Small intestine (tissue), 7 donors: ENCODE data around the gene SLC2A9. TPM values are rescaled to one million over a fixed set of nuclear protein-coding genes. Genes with fewer than 3 reads are reported as not detected.
A peak's percentile ranks its signal among the peaks of the same experiment; 100 is the strongest.

Experiments used
- DNase-seq, 2 donors: peaks; one replicate each; pipeline versions ENCODE4 v3.0.0 to v3.0.0-alpha.2; 2013
- FAIRE-seq: peaks from 2 replicates; lab custom pipeline; 2012; peaks lifted over from hg19 to GRCh38; lab: Jason Lieb, UNC
- H3K27ac ChIP-seq, 3 donors: one replicate each; pipeline ENCODE4 v1.5.1; 2013; ENCODE audit warnings: low read length in 2 of 3, mild to moderate bottlenecking in 2 of 3, control low read depth in 1 of 3, inconsistent platforms in 1 of 3, low read depth in 1 of 3, moderate library complexity in 1 of 3
- H3K27me3 ChIP-seq, 3 donors: one replicate each; pipeline ENCODE4 v1.6.1; 2013; ENCODE audit warnings: low read length in 3 of 3, inconsistent platforms in 1 of 3; ENCODE audit not compliant: control insufficient read depth in 3 of 3, insufficient read depth in 3 of 3
- H3K36me3 ChIP-seq, 3 donors: one replicate each; pipeline ENCODE4 v1.6.1; 2013; ENCODE audit warnings: low read length in 3 of 3, inconsistent platforms in 1 of 3, low read depth in 1 of 3, mild to moderate bottlenecking in 1 of 3, moderate library complexity in 1 of 3; ENCODE audit not compliant: control insufficient read depth in 3 of 3, insufficient read depth in 2 of 3
- H3K4me1 ChIP-seq, 3 donors: one replicate each; pipeline ENCODE4 v1.6.1; 2013; ENCODE audit warnings: low read length in 2 of 3, inconsistent platforms in 1 of 3, low read depth in 1 of 3, mild to moderate bottlenecking in 1 of 3, moderate library complexity in 1 of 3; ENCODE audit not compliant: control insufficient read depth in 3 of 3, insufficient read depth in 2 of 3
- H3K4me3 ChIP-seq, 3 donors: one replicate each; pipeline ENCODE4 v1.5.1; 2013; ENCODE audit warnings: low read length in 3 of 3, control low read depth in 1 of 3, inconsistent platforms in 1 of 3, low read depth in 1 of 3, mild to moderate bottlenecking in 1 of 3, moderate library complexity in 1 of 3
- H3K9me3 ChIP-seq, 2 donors: one replicate each; pipeline ENCODE4 v1.6.1; 2013; ENCODE audit warnings: low read depth in 1 of 2, low read length in 1 of 2; ENCODE audit not compliant: control insufficient read depth in 2 of 2, insufficient read depth in 1 of 2
- WGBS, 3 donors: extraction: QIAGEN DNeasy Blood & Tissue Kit; methylation state at CpG; one replicate each; pipeline ENCODE4 v1.1.7; 2013; 5-methylcytosine and 5-hydroxymethylcytosine counted together
- polyA plus RNA-seq, 4 donors: library from polyadenylated mRNA; stranded (reverse) in 3 of 4; unstranded in 1 of 4; fragments of 200-250 nt in 3 of 4; fragments of 120-200 nt in 1 of 4; gene quantifications; one replicate each; pipeline versions ENCODE4 v1.2.1 to v1.2.3, GENCODE V29; 2013
- donor health status: healthy with polysubstance abuse.
- donor health status: control.
- donor health status: control.
- donor health status: Bipolar disorder and iron deficiency.
- donor health status: healthy.

The SLC2A9 gene
- polyA plus RNA-seq, 4 donors = 7.4 to 34.4 (median 12.3) TPM

GRCh38 chr4:9880406-9881197, 140.7 kb downstream of the SLC2A9 start:
- peaks cover 0 to 4% of the 10 kb centered on the region in 2 donors for H3K9me3 ChIP-seq
- H3K27me3 ChIP-seq = no peaks in the 10 kb centered on the region
- H3K36me3 ChIP-seq = peaks cover 0 to 16% (median 3%) of the 10 kb centered on the region in 3 donors
- peak; percentile 5 to 20 for DNase-seq
- WGBS, 3 donors = 13 to 45% (median 27%) methylated on average over 6 of the region's 6 CpGs
- no peak overlapping the region for H3K27ac ChIP-seq
- no peaks in the 10 kb centered on the region for H3K4me1 ChIP-seq
- no peak overlapping the region for H3K4me3 ChIP-seq
- FAIRE-seq = no peak

DNA sequence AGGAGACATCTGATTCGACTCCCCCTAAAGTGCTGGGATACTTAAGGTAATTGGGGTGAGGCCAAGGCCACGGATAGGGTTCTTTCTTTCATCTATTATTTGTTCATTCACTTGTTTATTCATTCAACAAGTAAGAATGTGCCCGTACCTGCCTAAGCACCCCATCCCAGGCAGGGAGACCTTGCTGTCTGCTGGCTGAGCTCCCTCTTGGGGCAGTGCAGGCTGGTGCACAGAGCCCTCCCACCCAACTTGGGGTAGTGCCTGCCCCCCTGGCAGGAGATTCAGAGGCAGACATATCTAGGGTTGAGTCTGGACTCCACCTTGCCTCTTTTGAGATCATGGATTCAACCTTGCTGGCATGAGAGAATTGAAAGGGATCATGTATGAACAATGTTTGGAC, 144.2 kb downstream of the SLC2A9 start:
- no peak overlapping the region for H3K4me3 ChIP-seq
- 62 to 82% (median 75%) methylated on average over 3 of the region's 3 CpGs for WGBS, 3 donors
- peaks cover 0 to 16% (median 0%) of the 10 kb centered on the region in 3 donors for H3K36me3 ChIP-seq
- FAIRE-seq (no peak), DNase-seq (no peak)
- peaks cover 0 to 2% of the 10 kb centered on the region in 2 donors for H3K9me3 ChIP-seq
- no peaks in the 10 kb centered on the region for H3K4me1 ChIP-seq
- H3K27me3 ChIP-seq = no peaks in the 10 kb centered on the region
- no peak overlapping the region for H3K27ac ChIP-seq

DNA sequence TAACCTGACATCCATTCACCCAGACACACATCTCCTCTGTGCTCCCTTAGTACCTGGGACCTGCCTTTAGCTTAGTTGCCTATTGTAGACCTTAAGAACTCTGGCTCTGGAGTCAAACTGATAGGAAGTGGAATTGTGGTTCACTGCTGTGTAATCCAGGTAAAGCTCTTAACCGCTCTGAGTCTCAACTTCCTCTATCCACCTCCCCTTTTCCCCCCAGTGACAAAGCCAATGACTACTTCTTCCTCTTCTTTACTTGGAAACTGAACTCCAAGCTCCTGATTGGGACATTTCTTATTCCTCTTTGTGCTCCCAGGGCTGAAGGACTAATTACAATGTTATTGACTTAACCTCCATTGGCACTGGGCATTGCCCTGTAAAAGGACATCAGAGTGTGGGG, 145.8 kb downstream of the SLC2A9 start:
- no peak for FAIRE-seq
- Histone ChIP-seq H3K4me3 (no peak overlapping the region), H3K36me3 (peaks cover 0 to 20% (median 0%) of the 10 kb centered on the region in 3 donors), H3K4me1 (no peaks in the 10 kb centered on the region), H3K27me3 (no peaks in the 10 kb centered on the region), H3K9me3 (peaks cover 0 to 2% of the 10 kb centered on the region in 2 donors), H3K27ac (no peak overlapping the region)
- DNase-seq = no peak
- 71 to 84% (median 83%) methylated on average over 1 of the region's 1 CpG for WGBS, 3 donors

DNA sequence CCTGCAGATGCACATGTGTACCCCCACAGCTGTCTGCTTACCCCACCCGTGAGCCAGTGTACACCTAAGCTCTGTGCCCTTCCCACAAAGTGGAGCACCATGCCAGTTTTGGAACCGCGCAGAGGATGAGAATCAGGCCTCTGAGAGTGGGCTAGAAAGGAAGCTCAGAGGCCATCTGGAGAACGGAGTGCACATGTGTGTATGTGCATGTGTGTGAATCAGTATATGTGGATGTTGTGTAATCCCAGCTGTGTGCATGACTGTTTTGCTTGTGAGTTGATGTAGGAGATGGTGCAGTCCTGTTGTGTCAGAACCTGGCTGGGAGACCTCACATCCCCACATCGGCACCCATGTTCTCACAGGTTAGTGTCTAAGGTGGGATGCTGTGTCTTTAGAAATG, 146.9 kb downstream of the SLC2A9 start:
- FAIRE-seq (no peak), DNase-seq (no peak)
- Histone ChIP-seq H3K27me3 (no peaks in the 10 kb centered on the region), H3K4me1 (no peaks in the 10 kb centered on the region), H3K9me3 (peaks cover 0 to 2% of the 10 kb centered on the region in 2 donors), H3K36me3 (peaks cover 0 to 15% (median 0%) of the 10 kb centered on the region in 3 donors), H3K27ac (no peak overlapping the region), H3K4me3 (no peak overlapping the region)
- 93 to 97% (median 94%) methylated on average over 5 of the region's 5 CpGs for WGBS, 3 donors

GRCh38 chr4:9870165-9870790, 151.0 kb downstream of the SLC2A9 start:
- Histone ChIP-seq H3K4me3 (no peak overlapping the region), H3K4me1 (no peaks in the 10 kb centered on the region), H3K27me3 (no peaks in the 10 kb centered on the region), H3K36me3 (peaks cover 0 to 4% (median 0%) of the 10 kb centered on the region in 3 donors), H3K27ac (no peak overlapping the region), H3K9me3 (peaks cover 0 to 2% of the 10 kb centered on the region in 2 donors)
- 83 to 93% (median 86%) methylated on average over 10 of the region's 10 CpGs for WGBS, 3 donors
- FAIRE-seq (no peak), DNase-seq (no peak)

- FAIRE-seq (no peak), DNase-seq (no peak)
- H3K4me3 ChIP-seq = no peak overlapping the region
- H3K27ac ChIP-seq = no peak overlapping the region
- no peaks in the 10 kb centered on the region for H3K27me3 ChIP-seq
- WGBS, 3 donors = 79 to 85% (median 84%) methylated on average over 11 of the region's 11 CpGs
- H3K36me3 ChIP-seq = peaks cover 0 to 4% (median 0%) of the 10 kb centered on the region in 3 donors
- H3K4me1 ChIP-seq = no peaks in the 10 kb centered on the region
- H3K9me3 ChIP-seq = no peaks in the 10 kb centered on the region
Measured at GRCh38 chr4:9867751-9868425, 153.4 kb downstream of the SLC2A9 start.

DNA sequence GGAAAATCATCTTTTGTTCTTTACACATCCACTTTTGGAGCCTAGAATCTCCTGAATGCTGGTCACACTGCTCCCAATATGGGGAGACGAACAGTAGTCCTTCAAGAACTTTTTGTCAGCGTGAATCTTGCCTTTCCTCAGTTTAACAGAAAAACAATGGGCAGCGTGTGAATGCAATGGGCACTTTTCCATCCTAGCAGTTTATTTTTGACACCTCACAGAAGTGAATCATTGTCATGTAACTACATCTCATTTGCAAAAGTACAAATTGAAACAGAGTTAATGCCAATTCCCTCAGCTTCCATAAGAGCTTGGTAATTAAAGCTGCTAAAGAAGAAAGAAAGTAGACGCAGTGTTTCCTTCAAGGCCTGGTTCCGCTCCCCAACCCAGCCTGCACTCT, 154.4 kb downstream of the SLC2A9 start:
- Histone ChIP-seq H3K27me3 (no peaks in the 10 kb centered on the region), H3K27ac (no peak overlapping the region), H3K36me3 (peaks cover 0 to 2% (median 0%) of the 10 kb centered on the region in 3 donors), H3K4me3 (no peak overlapping the region), H3K4me1 (no peaks in the 10 kb centered on the region), H3K9me3 (no peaks in the 10 kb centered on the region)
- WGBS, 3 donors = 89 to 93% (median 90%) methylated on average over 5 of the region's 5 CpGs
- no peak for FAIRE-seq
- DNase-seq = no peak

- 85 to 94% (median 90%) methylated on average over 3 of the region's 3 CpGs for WGBS, 3 donors
- no peaks in the 10 kb centered on the region for H3K27me3 ChIP-seq
- H3K9me3 ChIP-seq = peaks cover 0 to 2% of the 10 kb centered on the region in 2 donors
- no peaks in the 10 kb centered on the region for H3K4me1 ChIP-seq
- H3K4me3 ChIP-seq = no peak overlapping the region
- no peak overlapping the region for H3K27ac ChIP-seq
- DNase-seq = no peak
- H3K36me3 ChIP-seq = peaks cover 0 to 14% (median 0%) of the 10 kb centered on the region in 3 donors
- FAIRE-seq = no peak
Measured at GRCh38 chr4:9861561-9861960, 159.7 kb downstream of the SLC2A9 start.
